Muscle of back (tissue), 13 donors: ENCODE results near the gene IL37. TPM values are rescaled to one million over a fixed set of nuclear protein-coding genes. Genes with fewer than 3 reads are reported as not detected.
A peak's percentile ranks its signal among the peaks of the same experiment; 100 is the strongest.

ENCODE experiments used
- DNase-seq, 3 donors: peaks; one replicate each; pipeline versions ENCODE4 v3.0.0 to v3.0.0-alpha.2; 2013
- long read RNA-seq, 9 donors: transcript quantifications; one replicate each; lab custom pipeline, GENCODE V29; 2026
- polyA plus RNA-seq, 10 donors: library from polyadenylated mRNA; unstranded; fragments of 120-200 nt; gene quantifications; one replicate each; pipeline ENCODE4 v1.2.1, GENCODE V29; 2013; ENCODE audit not compliant: insufficient read length in 10 of 10

Gene IL37
- polyA plus RNA-seq = under 1 TPM in 1 of 10 donors, not detected in 9; 0.30 TPM
- long read RNA-seq, donor 1 = 0 reads
- long read RNA-seq, donor 2 = 0 reads
- long read RNA-seq, donor 3 = 0 reads
- long read RNA-seq, donor 4 = 0 reads
- long read RNA-seq, donor 5 = 0 reads
- long read RNA-seq, donor 6 = 0 reads
- long read RNA-seq, donor 7 = 0 reads
- long read RNA-seq, donor 8 = 0 reads
- long read RNA-seq, donor 9 = 0 reads

- no peak for DNase-seq
Measured at GRCh38 chr2:112910865-112911264, at the start of gene IL37. IL37 (plus strand) TSS chr2:112911165; CDS start chr2:112913013, 1,848 bp downstream.

- DNase-seq = no peak
Measured at GRCh38 chr2:112864072-112864471, 46.9 kb upstream of the IL37 start.

- DNase-seq = no peak
Measured at GRCh38 chr2:112866128-112866835, 44.7 kb upstream of the IL37 start.

GRCh38 chr2:112867701-112868631 is 43.0 kb upstream of the IL37 start:
- DNase-seq = no peak

- peak; percentile 4 to 50 (median 39) for DNase-seq
Measured at GRCh38 chr2:112869258-112869842, 41.6 kb upstream of the IL37 start.

- DNase-seq = no peak
Measured at GRCh38 chr2:112870841-112871835, 39.8 kb upstream of the IL37 start.

- no peak for DNase-seq
Measured at GRCh38 chr2:112876257-112876970, 34.6 kb upstream of the IL37 start.

GRCh38 chr2:112876971-112877361 is 34.0 kb upstream of the IL37 start:
- no peak for DNase-seq

GRCh38 chr2:112877423-112877822 is 33.5 kb upstream of the IL37 start:
- peak in 1 of 3 donors; percentile 22 for DNase-seq

- DNase-seq = no peak
Measured at GRCh38 chr2:112879491-112880041, 31.4 kb upstream of the IL37 start.

GRCh38 chr2:112880091-112880531 is 30.9 kb upstream of the IL37 start:
- DNase-seq = no peak

GRCh38 chr2:112880696-112881095 is 30.3 kb upstream of the IL37 start:
- no peak for DNase-seq

GRCh38 chr2:112881217-112881985 is 29.6 kb upstream of the IL37 start:
- DNase-seq = peak in 1 of 3 donors; percentile 29

- no peak for DNase-seq
Measured at GRCh38 chr2:112883669-112884068, 27.3 kb upstream of the IL37 start.

- DNase-seq = peak in 2 of 3 donors; percentile 16
Measured at GRCh38 chr2:112884869-112885505, 26.0 kb upstream of the IL37 start.

GRCh38 chr2:112885506-112885902 is 25.5 kb upstream of the IL37 start:
- DNase-seq = no peak

GRCh38 chr2:112886291-112886690 is 24.7 kb upstream of the IL37 start:
- no peak for DNase-seq
